ENCODE results near the gene TMEM163. TPM values are rescaled to one million over a fixed set of nuclear protein-coding genes. Genes with fewer than 3 reads are reported as not detected.
"Not testable (repeated sequence)": the region's sequence is repeated elsewhere in the genome, so short reads cannot be mapped to it uniquely, and the experiment has no call there.

Gene TMEM163
- 1.1 TPM in 1 of 2 replicates, not detected in the other for total RNA-seq

- peak in 1 of 2 donors; percentile 13 for DNase-seq (ENCODE audit: low read depth in 2 of 2)
Observed at GRCh38 chr2:134718817-134719814, at the start of gene TMEM163. Gene TMEM163, minus strand, starts transcription at chr2:134719000.

- peak in 1 of 2 donors; percentile 43 for DNase-seq (ENCODE audit: low read depth in 2 of 2)
Observed at GRCh38 chr2:134766583-134766982, 47.8 kb upstream of the TMEM163 start.

- no peak for DNase-seq (ENCODE audit: low read depth in 2 of 2)
Observed at GRCh38 chr2:134765987-134766386, 47.2 kb upstream of the TMEM163 start.

- peak in 1 of 2 donors; percentile 42 for DNase-seq (ENCODE audit: low read depth in 2 of 2)
Observed at GRCh38 chr2:134764164-134764563, 45.4 kb upstream of the TMEM163 start.

- DNase-seq (ENCODE audit: low read depth in 2 of 2), result peak in 1 of 2 donors; percentile 76
Observed at GRCh38 chr2:134763164-134763710, 44.4 kb upstream of the TMEM163 start.

- DNase-seq (ENCODE audit: low read depth in 2 of 2), result peak in 1 of 2 donors; percentile 16
Observed at GRCh38 chr2:134762508-134762907, 43.7 kb upstream of the TMEM163 start.

GRCh38 chr2:134760385-134760784 is 41.6 kb upstream of the TMEM163 start:
- no peak for DNase-seq (ENCODE audit: low read depth in 2 of 2)

GRCh38 chr2:134758633-134759032 is 39.8 kb upstream of the TMEM163 start:
- DNase-seq (ENCODE audit: low read depth in 2 of 2), result no peak

- DNase-seq (ENCODE audit: low read depth in 2 of 2), result not testable (repeated sequence)
Observed at GRCh38 chr2:134751981-134752380, 33.2 kb upstream of the TMEM163 start.

- DNase-seq (ENCODE audit: low read depth in 2 of 2), result no peak
Observed at GRCh38 chr2:134745546-134745945, 26.7 kb upstream of the TMEM163 start.

- no peak for DNase-seq (ENCODE audit: low read depth in 2 of 2)
Observed at GRCh38 chr2:134745023-134745422, 26.2 kb upstream of the TMEM163 start.

- DNase-seq (ENCODE audit: low read depth in 2 of 2), result peak in 1 of 2 donors; percentile 18
Observed at GRCh38 chr2:134739879-134740301, 21.1 kb upstream of the TMEM163 start.

GRCh38 chr2:134739236-134739878 is 20.6 kb upstream of the TMEM163 start:
- DNase-seq (ENCODE audit: low read depth in 2 of 2), result no peak

GRCh38 chr2:134738141-134738870 is 19.5 kb upstream of the TMEM163 start:
- DNase-seq (ENCODE audit: low read depth in 2 of 2), result no peak

GRCh38 chr2:134737671-134738070 is 18.9 kb upstream of the TMEM163 start:
- no peak for DNase-seq (ENCODE audit: low read depth in 2 of 2)

- peak; percentile 6 to 83 for DNase-seq (ENCODE audit: low read depth in 2 of 2)
Observed at GRCh38 chr2:134736167-134736880, 17.5 kb upstream of the TMEM163 start.

GRCh38 chr2:134728163-134728562 is 9.4 kb upstream of the TMEM163 start:
- peak in 1 of 2 donors; percentile 55 for DNase-seq (ENCODE audit: low read depth in 2 of 2)

GRCh38 chr2:134727385-134727784 is 8.6 kb upstream of the TMEM163 start:
- DNase-seq (ENCODE audit: low read depth in 2 of 2), result peak; percentile 14 to 81

GRCh38 chr2:134726645-134727044 is 7.8 kb upstream of the TMEM163 start:
- no peak for DNase-seq (ENCODE audit: low read depth in 2 of 2)

GRCh38 chr2:134725876-134726275 is 7.1 kb upstream of the TMEM163 start:
- DNase-seq (ENCODE audit: low read depth in 2 of 2), result no peak

GRCh38 chr2:134724341-134724740 is 5.5 kb upstream of the TMEM163 start:
- DNase-seq (ENCODE audit: low read depth in 2 of 2), result no peak
